GM12801 (cell line): ENCODE data around the gene FBXO40.

Source experiments
- CTCF ChIP-seq: IDR thresholded peaks from one replicate; pipeline ENCODE4 v1.5.1; 2011; ENCODE audit warnings: control low read depth; ENCODE audit not compliant: insufficient read length; ENCODE audit errors: extremely low read depth

FBXO40 gene

GRCh38 chr3:121598564-121598963 lies 5.4 kb downstream of the FBXO40 start:
- no peak for TF ChIP-seq CTCF

- TF ChIP-seq CTCF, result no peak
These were observed 8.1 kb downstream of the FBXO40 start for GRCh38 chr3:121601212-121601812.

GRCh38 chr3:121604759-121605158 lies 11.6 kb downstream of the FBXO40 start:
- TF ChIP-seq CTCF, result no peak

- no peak for TF ChIP-seq CTCF
These were observed 12.9 kb downstream of the FBXO40 start for GRCh38 chr3:121606106-121606505.

GRCh38 chr3:121619691-121620090 lies 26.5 kb downstream of the FBXO40 start:
- no peak for TF ChIP-seq CTCF

- no peak for TF ChIP-seq CTCF
These were observed 28.3 kb downstream of the FBXO40 start for GRCh38 chr3:121621491-121621890.

GRCh38 chr3:121624147-121624899 lies 31.1 kb downstream of the FBXO40 start:
- no peak for TF ChIP-seq CTCF
